ENCODE data around the gene TAF13. TPM values are rescaled to one million over a fixed set of nuclear protein-coding genes. Genes with fewer than 3 reads are reported as not detected.
A peak's percentile ranks its signal among the peaks of the same experiment; 100 is the strongest.

Gene TAF13
- total and polyA plus RNA-seq, 9 of the 15 experiments (the other 6 are each of a cell fraction or from before 2014, with no cell fraction given), result 14.9 to 77.2 (median 38.7) TPM

GRCh38 chr1:109114342-109114674 is 38.5 kb upstream of the TAF13 start:
- no peak overlapping the region for H3K27ac ChIP-seq (ENCODE audit: extremely low read depth, low read depth, low read length)
- 37% methylated on average over 12 of the region's 12 CpGs for WGBS (ENCODE audit: insufficient coverage, low coverage, missing lambda C conversion rate)
- no peak for FAIRE-seq

More at GRCh38 chr1:109114342-109114674, 38.5 kb upstream of the TAF13 start:
- in situ Hi-C loops (cut with MboI) (loop anchor here (5.0 kb wide), 1 partner anchor 287 kb away; no protein-coding TSS in a partner anchor), intact Hi-C loops (cut with micrococcal nuclease) (loop anchor here (5.0 to 10.0 kb wide), 7 partner anchors 72 to 1330 kb away; partner anchors contain the start of genes CLCC1, GPR61 and WDR47)
- Histone ChIP-seq H3K4me2 (ENCODE audit: insufficient read depth, low read length) (no peak overlapping the region), H3K9me3 (replicated peaks; ENCODE audit: control insufficient read depth, insufficient read depth, low read depth, low read length) (no peaks in the 10 kb centered on the region), H4K20me1 (replicated peaks; ENCODE audit: control insufficient read depth, insufficient read depth, low read length) (no peaks in the 10 kb centered on the region; the same call in 1 of the 2 replicates), H3K36me3 (ENCODE audit: control insufficient read depth, insufficient read depth, low read length) (no peaks in the 10 kb centered on the region), H3K79me2 (ENCODE audit: control insufficient read depth, insufficient read depth, low read length) (no peaks in the 10 kb centered on the region), H3K4me3 (no peak overlapping the region), H3K27me3 (ENCODE audit: control insufficient read depth in 2 of 2, insufficient read depth in 2 of 2, low read length in 2 of 2) (peaks cover 0 to 6% of the 10 kb centered on the region in 2 experiments; a peak in 1 of 5 replicates), H3K4me1 (replicated peaks in 1 of 2; ENCODE audit: control insufficient read depth in 2 of 2, insufficient read depth in 2 of 2, low read length in 2 of 2) (peaks cover 10 to 20% of the 10 kb centered on the region in 2 experiments; a peak in 4 of 5 replicates), H3K9ac (ENCODE audit: insufficient read depth in 1 of 2, low read depth in 2 of 2, low read length in 2 of 2) (no peak overlapping the region), H3K9me1 (ENCODE audit: control insufficient read depth, insufficient read depth, low read length) (no peaks in the 10 kb centered on the region), H2AFZ (ENCODE audit: low read depth, low read length) (no peak overlapping the region)
- TF ChIP-seq NR1H2 (CRISPR knock-in tag; IDR thresholded peaks at IDR 0.05) (no peak), BCL6 (CRISPR knock-in tag; IDR thresholded peaks at IDR 0.05) (no peak), RBFOX2 (IDR thresholded peaks at IDR 0.05; ENCODE audit: low read depth, low read length) (no peak), ZNF316 (IDR thresholded peaks at IDR 0.05) (peak; percentile 27; the same call in 1 of the 2 replicates), ZNF717 (CRISPR knock-in tag; IDR thresholded peaks at IDR 0.05) (no peak), POLR2G (IDR thresholded peaks at IDR 0.05; ENCODE audit: low read depth, low read length) (no peak), RBM34 (IDR thresholded peaks at IDR 0.05; ENCODE audit: borderline replicate concordance, insufficient read depth, low read length) (no peak)
- ATAC-seq (no peak), DNase-seq (ENCODE audit: extremely low read depth in 1 of 4, low spot score in 3 of 4) (no peak)
- no TSS peak for BruUV-seq (replicated peaks)
- ChIA-PET POLR2A (interaction anchor here (0.8 to 1.4 kb wide), 3 partner anchors 10 to 16 kb away, joined by 3 to 4 read pairs (median 3); no protein-coding TSS in a partner anchor), CTCF (ENCODE audit: low intra/inter-chr PET ratio) (interaction anchor here (0.6 kb wide), 1 partner anchor 216 kb away, joined by 3 read pairs; no protein-coding TSS in a partner anchor)
